Stimulated activated CD4-positive, alpha-beta T cell treated with anti-CD3 and anti-CD28 coated beads, Interleukin-2, amount 100 ng/mL, for 24 hours (primary cell): Measurements from ENCODE around the gene KSR1.
"Not testable (repeated sequence)": the region's sequence is repeated elsewhere in the genome, so short reads cannot be mapped to it uniquely, and the experiment has no call there.

Experiments used
- DNase-seq, 2 donors: peaks; one replicate each; pipeline ENCODE4 v3.0.0-alpha.2; 2020

Gene KSR1

GRCh38 chr17:27455236-27455913 is 873 bp upstream of the KSR1 start:
- no peak for DNase-seq

GRCh38 chr17:27456681-27457359 is 572 bp downstream of the KSR1 start:
- DNase-seq: no peak

GRCh38 chr17:27457360-27457715 is 1.1 kb downstream of the KSR1 start:
- no peak for DNase-seq

GRCh38 chr17:27457731-27458523 is 1.7 kb downstream of the KSR1 start:
- DNase-seq: no peak

- DNase-seq: no peak
Measured at GRCh38 chr17:27458524-27458908, 2.3 kb downstream of the KSR1 start.

- DNase-seq: no peak
Measured at GRCh38 chr17:27459433-27459832, 3.2 kb downstream of the KSR1 start.

GRCh38 chr17:27460196-27460725 is 4.0 kb downstream of the KSR1 start:
- DNase-seq: no peak

- no peak for DNase-seq
Measured at GRCh38 chr17:27461192-27461859, 5.1 kb downstream of the KSR1 start.

- no peak for DNase-seq
Measured at GRCh38 chr17:27462149-27462548, 5.9 kb downstream of the KSR1 start.

GRCh38 chr17:27462714-27463113 is 6.5 kb downstream of the KSR1 start:
- no peak for DNase-seq

- DNase-seq: no peak
Measured at GRCh38 chr17:27463235-27463677, 7.0 kb downstream of the KSR1 start.

- DNase-seq: not testable (repeated sequence)
Measured at GRCh38 chr17:27464019-27464418, 7.8 kb downstream of the KSR1 start.

- no peak for DNase-seq
Measured at GRCh38 chr17:27464431-27464830, 8.2 kb downstream of the KSR1 start.

GRCh38 chr17:27465875-27466274 is 9.6 kb downstream of the KSR1 start:
- not testable (repeated sequence) for DNase-seq

- peak in 1 of 2 donors; percentile 44 for DNase-seq
Measured at GRCh38 chr17:27466376-27466742, 10.1 kb downstream of the KSR1 start.

GRCh38 chr17:27466743-27467375 is 10.6 kb downstream of the KSR1 start:
- DNase-seq: peak; percentile 81

- no peak for DNase-seq
Measured at GRCh38 chr17:27469256-27469655, 13.0 kb downstream of the KSR1 start.

GRCh38 chr17:27471321-27472269 is 15.3 kb downstream of the KSR1 start:
- DNase-seq: peak; percentile 82 to 84

GRCh38 chr17:27473190-27473747 is 17.0 kb downstream of the KSR1 start:
- no peak for DNase-seq

- DNase-seq: peak; percentile 77 to 83
Measured at GRCh38 chr17:27473748-27474609, 17.7 kb downstream of the KSR1 start.
